RWPE1 (cell line): ENCODE data around the gene ZMIZ1.

ENCODE experiments used
- CTCF ChIA-PET: fragments of 350-600 bp; sonication (Branson Sonifier 250); formaldehyde crosslinking; extraction: SDS; loops from one replicate; lab custom pipeline; 2021; lab: Yijun Ruan, JAX
- POLR2A ChIA-PET: fragments of 400-600 bp; formaldehyde crosslinking; extraction: SDS; loops from one replicate; lab custom pipeline; 2020; ENCODE audit warnings: antibody characterized with exemption; ENCODE audit not compliant: low non-redundant PET; lab: Yijun Ruan, JAX
- DNase-seq: peaks from one replicate; pipeline ENCODE4 v3.0.0; 2012; ENCODE audit warnings: low spot score
- H3K27ac ChIP-seq: fragments of 450-650 bp; 2 replicates; pipeline ENCODE4 v1.5.1; 2017
- CTCF ChIP-seq: fragments of 450-650 bp; conservative IDR thresholded peaks from 2 replicates; pipeline ENCODE4 v1.5.1; 2017; ENCODE audit warnings: low read depth, mild to moderate bottlenecking

Gene ZMIZ1

GRCh38 chr10:79254333-79255006 lies 185.7 kb downstream of the ZMIZ1 start:
- TF ChIP-seq CTCF = no peak
- DNase-seq = no peak
- CTCF ChIA-PET = interaction anchor here (0.7 kb wide), 1 partner anchor 805 kb away, joined by 4 read pairs; no protein-coding TSS in a partner anchor
- H3K27ac ChIP-seq = no peak overlapping the region
- POLR2A ChIA-PET = no interaction called here

GRCh38 chr10:79255007-79255507 lies 186.3 kb downstream of the ZMIZ1 start:
- DNase-seq = no peak
- H3K27ac ChIP-seq = no peak overlapping the region
- POLR2A ChIA-PET = no interaction called here
- TF ChIP-seq CTCF = no peak
- CTCF ChIA-PET = no interaction called here

GRCh38 chr10:79256264-79256806 lies 187.6 kb downstream of the ZMIZ1 start:
- no peak for TF ChIP-seq CTCF
- ChIA-PET CTCF (interaction anchor here (0.5 to 0.6 kb wide), 3 partner anchors 30 to 118 kb away, joined by 3 to 10 read pairs (median 3); no protein-coding TSS in a partner anchor), POLR2A (no interaction called here)
- no peak overlapping the region for H3K27ac ChIP-seq
- no peak for DNase-seq

GRCh38 chr10:79258894-79259293 lies 190.1 kb downstream of the ZMIZ1 start:
- TF ChIP-seq CTCF = no peak

GRCh38 chr10:79259834-79260233 lies 191.1 kb downstream of the ZMIZ1 start:
- POLR2A ChIA-PET = no interaction called here
- H3K27ac ChIP-seq = peak overlapping the region; percentile 35
- DNase-seq = no peak
- CTCF ChIA-PET = no interaction called here
- TF ChIP-seq CTCF = no peak

More at GRCh38 chr10:79258894-79259293, 190.1 kb downstream of the ZMIZ1 start:
- POLR2A ChIA-PET = interaction anchor here (0.5 kb wide), 1 partner anchor 819 kb away, joined by 5 read pairs; no protein-coding TSS in a partner anchor
- CTCF ChIA-PET = no interaction called here
- DNase-seq = no peak
- no peak overlapping the region for H3K27ac ChIP-seq

- no peak for DNase-seq
- peak overlapping the region; percentile 40 for H3K27ac ChIP-seq
- ChIA-PET POLR2A (no interaction called here), CTCF (no interaction called here)
- no peak for TF ChIP-seq CTCF
Observed at GRCh38 chr10:79260811-79261740, 192.3 kb downstream of the ZMIZ1 start.
